NCI-H2081 treated with DMSO at 0.1 percent for 48 hours (cell line): ENCODE results near the gene LCN2.
"Not testable (repeated sequence)": the region's sequence is repeated elsewhere in the genome, so short reads cannot be mapped to it uniquely, and the experiment has no call there.

Experiments used
- DNase-seq: peaks from one replicate; lab custom pipeline; 2025; lab: John Stamatoyannopoulos, UW

LCN2 gene

DNA sequence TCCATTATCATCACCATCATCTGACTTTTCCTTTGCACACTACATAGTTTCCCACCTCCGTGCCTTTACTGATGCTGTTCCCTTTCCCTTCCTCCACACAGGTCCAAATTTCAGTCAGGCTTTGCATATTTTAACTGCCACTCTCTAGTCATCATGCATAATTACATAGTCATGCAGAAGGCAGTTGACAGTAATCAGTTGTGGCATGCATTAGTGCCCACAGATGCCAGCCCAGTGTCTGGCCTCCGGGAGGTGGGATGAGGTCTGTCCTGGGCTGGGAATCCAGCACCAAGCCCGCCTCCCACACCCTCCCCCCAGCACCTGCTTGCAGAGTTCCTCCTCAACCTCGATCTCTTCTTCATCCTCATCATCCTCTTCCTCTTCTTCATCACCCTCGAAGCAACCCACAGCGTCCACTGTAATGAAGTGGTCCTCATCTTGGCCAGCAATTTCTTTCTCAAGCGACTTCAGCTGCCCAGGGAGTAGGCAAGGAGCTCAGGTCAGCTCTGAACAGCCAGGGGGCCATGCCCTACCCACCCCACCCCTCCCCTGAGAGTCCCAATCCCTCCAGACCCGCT, 19.6 kb downstream of the LCN2 start:
- DNase-seq = no peak

- DNase-seq = no peak
Observed at GRCh38 chr9:128169492-128169891, 20.2 kb downstream of the LCN2 start.

DNA sequence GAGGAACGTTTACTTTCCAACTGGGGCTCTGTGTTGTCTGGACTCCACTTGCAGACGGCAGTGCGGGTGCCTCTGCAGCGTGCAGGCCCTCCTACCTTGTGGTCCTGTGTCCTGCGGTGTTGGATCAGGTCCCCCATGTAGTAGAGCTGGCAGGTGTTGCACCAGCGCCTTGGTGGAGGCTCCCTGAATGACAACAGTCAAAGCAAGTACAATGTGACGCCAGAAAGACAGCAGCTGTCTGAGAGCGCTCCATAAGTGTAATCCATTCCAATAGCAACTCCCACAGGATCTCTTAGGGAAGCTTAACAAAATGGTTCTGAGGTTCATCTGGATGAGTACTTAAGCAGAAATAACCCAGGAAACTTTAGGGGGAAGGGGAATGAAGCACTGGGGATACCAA, 20.7 kb downstream of the LCN2 start:
- no peak for DNase-seq

GRCh38 chr9:128174062-128174461, 24.8 kb downstream of the LCN2 start:
- no peak for DNase-seq

GRCh38 chr9:128175102-128175563, 25.9 kb downstream of the LCN2 start:
- DNase-seq = no peak

DNA sequence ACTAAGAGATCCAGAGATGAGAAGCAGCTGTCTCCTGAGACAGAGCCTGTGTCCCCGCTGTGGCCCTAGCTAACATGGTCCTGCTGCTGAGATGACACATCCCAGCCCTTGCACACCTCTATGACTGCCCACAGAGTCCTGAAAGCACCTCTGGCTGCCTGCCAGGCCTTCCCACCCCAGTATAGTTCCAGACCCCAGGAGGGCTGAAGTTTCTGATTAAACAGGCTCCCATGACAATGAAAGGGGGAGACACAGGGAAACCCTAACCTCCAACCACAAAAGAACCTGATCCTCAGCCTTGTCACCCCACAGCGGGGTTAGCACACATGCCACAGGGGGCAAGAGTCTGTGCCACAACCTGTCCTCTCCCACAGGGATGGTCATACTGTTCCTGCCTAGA, 26.5 kb downstream of the LCN2 start:
- no peak for DNase-seq

DNA sequence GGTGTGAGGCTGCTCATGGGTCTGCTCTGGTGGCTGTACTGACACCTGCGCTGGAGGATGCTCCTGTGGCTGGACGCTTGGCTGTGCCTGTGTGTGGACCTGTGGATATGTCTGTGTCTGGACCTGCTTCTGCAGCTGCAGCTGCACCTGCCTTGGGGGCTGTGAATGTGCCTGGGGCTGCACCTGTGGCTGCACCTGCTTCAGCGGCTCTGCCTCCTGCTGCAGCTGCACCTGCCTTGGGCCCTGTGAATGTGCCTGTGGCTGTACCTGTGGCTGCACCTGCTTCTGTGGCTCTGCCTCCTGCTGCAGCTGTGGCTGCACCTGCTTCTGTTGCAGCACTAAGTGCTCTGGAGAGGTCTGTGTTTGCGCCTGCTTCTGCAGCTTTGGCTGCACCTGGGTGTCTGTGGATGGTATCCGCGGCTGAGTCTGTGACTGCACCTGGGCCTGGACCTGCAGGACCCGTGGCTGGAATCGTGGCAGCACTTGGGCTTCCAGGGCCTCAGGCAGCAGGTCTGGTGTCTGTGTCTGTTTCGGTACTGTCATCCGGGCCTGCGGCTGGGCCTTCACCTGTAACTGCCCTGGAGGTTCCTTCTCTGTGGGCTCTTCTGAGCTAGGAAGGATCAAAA, 29.7 kb downstream of the LCN2 start:
- no peak for DNase-seq

DNA sequence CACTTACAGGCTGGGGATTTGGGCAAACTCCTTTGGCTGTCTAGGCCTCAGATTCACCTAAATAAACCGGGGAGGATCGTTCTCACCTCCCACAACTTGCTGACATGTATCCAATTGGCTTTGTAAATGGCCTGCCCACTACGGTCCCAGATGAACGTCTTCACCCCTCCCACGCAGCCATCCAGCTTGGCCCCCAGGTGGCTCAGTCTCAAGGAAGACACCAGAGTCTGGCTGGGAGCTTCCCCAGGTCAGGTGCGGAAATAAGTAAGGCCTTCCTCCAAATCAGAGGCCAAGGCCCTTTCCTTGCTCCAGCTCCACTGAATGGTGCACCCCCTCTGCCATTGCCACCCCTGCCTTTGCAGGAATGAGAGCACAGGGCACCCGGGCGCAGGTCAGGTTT, 30.7 kb downstream of the LCN2 start:
- no peak for DNase-seq

DNA sequence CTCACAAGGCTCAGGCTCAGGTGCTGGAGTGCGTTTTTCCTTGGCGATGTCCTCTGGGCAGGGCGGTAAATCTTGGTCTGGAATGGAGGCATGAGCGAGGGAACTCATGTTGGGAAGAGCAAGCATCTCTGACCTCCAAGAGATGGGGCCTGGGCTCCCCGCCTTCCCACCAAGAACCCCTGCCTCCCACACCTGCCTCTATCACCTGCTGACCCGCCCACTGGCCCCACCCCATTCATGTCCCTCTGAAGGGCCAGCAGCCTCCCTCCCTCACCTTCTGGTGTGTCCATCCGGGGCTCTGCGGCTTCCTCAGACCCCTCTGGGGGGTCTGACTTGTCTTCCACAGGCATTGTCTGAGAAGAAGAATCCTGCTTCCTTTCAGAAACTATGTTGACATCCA, 31.2 kb downstream of the LCN2 start:
- no peak for DNase-seq

GRCh38 chr9:128181480-128181879, 32.2 kb downstream of the LCN2 start:
- not testable (repeated sequence) for DNase-seq

- DNase-seq = no peak
Observed at GRCh38 chr9:128182893-128183588, 33.8 kb downstream of the LCN2 start.

DNA sequence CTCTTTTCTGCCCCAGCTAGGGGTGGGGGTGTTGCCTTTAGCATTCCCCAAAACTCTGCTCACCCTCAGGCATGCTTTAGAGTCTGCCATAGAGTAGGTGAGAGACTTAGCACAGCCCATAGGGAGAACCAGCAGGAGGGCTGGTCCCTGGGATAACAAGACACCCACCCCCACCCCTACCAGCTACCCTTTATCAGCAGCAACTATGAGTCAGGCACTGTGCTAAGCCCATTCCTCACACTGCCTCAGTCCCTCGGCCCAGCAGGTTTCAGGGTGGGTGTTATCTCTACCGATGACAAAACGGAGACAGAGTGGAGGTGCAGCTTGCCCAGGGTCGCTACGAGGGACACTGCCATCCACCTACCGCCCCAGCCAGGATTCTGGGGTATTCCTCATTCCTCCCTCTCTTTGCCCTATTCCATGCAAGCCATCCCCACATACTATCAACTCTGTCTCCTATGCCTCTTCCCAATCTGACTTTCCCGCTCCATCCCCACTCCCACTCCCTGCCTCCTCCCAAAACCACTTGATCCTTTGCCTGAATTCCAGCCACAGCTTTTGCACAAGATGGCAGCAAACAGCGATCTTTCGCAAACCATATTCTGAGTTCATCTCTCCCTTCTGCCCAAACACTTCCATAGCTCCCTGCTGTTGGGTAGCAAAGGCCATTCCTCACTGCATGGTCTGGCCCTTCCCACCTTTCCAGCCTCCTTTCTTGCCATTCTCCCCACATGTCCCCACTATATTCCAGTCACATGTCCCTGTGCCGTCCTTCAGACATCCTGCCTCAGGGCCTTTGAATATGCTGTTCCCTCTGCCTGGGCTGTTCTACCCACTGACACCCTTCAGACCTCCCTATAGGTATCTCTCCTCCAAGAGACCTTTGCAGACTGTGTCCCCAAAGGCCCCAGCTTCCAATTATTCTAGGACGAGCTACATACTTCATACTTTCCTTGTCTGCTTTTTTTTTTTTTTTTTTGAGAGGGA, 37.0 kb downstream of the LCN2 start:
- no peak for DNase-seq

DNA sequence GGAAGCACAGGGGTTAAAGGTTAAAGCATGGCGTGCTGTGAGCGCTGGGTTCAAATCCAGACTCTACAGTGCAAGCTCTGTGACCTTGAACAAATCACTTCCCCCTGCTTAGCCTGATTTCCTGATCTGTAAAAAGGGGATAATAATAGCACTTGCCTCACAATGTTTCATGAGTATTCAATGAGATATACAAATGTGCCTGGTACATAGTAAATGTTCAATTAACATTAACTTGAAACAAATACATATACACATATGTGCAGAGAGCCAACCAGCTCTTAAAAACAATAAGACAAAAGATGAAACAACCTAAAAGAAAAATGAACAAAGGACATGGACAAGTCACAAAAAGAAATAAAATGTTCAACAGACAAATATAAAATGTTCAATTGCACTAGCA, 38.1 kb downstream of the LCN2 start:
- no peak for DNase-seq

- no peak for DNase-seq
Observed at GRCh38 chr9:128188209-128188608, 39.0 kb downstream of the LCN2 start.

- no peak for DNase-seq
Observed at GRCh38 chr9:128190013-128190412, 40.8 kb downstream of the LCN2 start.

DNA sequence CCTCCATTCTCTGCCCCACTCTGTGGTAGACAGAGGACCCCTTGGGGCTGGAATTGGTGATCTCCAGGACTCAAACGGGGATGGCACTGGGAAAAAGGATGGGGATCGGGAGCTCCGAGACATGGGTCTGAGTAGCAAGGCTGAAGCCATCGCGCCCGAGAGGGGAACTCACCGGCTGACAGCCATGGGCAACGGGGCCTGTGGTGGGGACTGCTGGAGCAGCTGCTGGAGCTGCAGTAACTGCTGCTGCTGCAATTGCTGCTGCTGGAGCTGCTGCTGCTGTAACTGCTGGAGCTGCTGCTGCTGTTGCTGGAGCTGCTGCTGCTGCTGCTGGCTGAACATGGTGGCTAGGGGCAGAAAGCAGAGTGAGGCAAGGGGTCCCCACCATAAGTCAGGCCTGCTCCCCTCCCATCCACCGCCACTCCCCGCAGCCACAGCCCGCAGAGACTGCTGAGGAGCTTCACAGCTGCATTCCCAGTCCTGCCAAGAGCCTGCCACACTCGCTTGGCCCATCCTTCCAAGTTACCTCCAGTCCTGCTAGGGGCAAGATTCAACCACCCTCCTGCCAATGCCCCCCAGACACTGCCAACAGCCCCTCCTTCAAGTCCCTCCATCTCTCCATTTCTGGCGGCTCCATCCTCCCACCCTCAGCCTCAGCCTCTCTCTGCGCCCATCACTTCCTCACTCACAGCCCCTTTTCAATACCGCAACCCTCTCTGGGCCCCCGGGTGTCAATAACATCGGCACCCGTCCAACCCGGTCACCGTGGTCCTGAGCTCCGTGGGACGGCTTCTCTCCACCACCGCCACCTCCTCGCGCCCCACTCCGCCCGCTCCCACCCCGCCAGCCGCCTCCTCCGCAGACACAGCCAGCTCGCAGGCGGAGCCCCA, 41.5 kb downstream of the LCN2 start:
- DNase-seq = no peak

DNA sequence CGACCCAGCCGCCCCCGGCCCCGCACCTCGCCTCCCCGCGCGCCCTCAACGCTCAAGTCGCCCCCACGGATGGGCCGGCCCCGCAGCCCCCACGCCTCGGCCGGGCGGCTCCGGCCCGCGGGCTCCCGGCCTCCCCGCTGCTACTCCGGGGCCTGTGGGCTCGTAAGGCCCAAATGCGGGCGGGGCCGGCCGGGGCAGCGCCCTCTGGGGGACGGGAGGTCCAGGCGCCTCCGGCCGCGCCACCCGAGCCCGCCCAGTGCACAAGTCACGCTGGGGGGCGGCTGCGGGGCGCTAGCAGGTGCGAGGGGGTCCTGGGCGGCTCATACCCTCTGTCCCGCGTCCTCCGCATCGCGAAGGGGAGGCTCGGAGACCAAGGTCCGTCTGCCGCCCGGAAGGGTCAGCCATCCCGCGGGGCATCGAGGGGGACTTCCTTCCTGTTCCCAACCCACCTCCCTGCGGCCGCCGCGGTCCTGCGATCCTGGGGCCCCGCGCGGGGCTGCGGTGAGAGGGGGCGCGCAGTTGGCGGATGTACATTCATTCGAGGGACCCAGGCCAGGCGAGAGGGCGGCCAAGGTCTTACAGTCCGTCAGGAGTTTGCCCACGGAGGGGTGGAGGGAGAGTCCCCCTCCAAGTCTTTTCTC, 42.3 kb downstream of the LCN2 start, which contains the start of gene CIZ1:
Gene CIZ1 (minus strand): TSS at position 167 of the 641 bp plus-strand sequence. CDS start 715 bp downstream, outside the sequence.
- no peak for DNase-seq

GRCh38 chr9:128192601-128193371, 43.5 kb downstream of the LCN2 start:
- DNase-seq = no peak

GRCh38 chr9:128193469-128194096, 44.3 kb downstream of the LCN2 start:
- DNase-seq = no peak
